Islet precursor cell (in vitro differentiated cells): ENCODE data around the gene ITGBL1.
"Not testable (repeated sequence)": the region's sequence is repeated elsewhere in the genome, so short reads cannot be mapped to it uniquely, and the experiment has no call there.

Source experiments
- DNase-seq: peaks from one replicate; pipeline ENCODE4 v3.0.0-alpha.2; 2018

The ITGBL1 gene

GRCh38 chr13:101514100-101514499 is 61.6 kb downstream of the ITGBL1 start:
- no peak for DNase-seq

DNA sequence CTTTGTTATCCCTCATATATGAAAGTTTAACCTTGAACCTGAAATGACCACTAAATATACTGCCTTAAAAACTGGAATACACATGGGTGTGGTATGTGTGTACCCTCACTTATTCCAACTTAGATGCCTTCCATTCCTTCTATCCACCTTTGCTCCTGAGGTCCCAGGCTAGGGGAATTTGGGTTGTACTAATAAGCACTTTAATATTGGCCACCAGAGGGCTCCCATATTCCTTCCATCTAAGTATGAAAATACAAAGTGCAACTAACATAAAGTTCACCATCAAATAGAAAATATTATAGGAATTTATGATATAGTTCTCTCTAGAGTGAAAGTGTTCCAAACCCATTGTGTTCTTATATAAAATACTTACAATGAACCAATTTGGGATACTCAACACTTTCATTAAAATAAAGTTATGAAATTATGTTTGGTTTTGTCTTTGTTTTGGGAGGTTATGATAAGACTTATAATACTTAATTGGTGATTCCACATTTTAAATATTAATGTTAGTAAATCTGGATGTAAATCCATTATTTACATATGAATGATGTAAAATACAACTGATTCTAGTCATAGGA is 62.3 kb downstream of the ITGBL1 start:
- DNase-seq: no peak

- no peak for DNase-seq
Observed at GRCh38 chr13:101515504-101515903, 63.0 kb downstream of the ITGBL1 start.

- no peak for DNase-seq
Observed at GRCh38 chr13:101516262-101516661, 63.8 kb downstream of the ITGBL1 start.

- DNase-seq: peak; percentile 61
Observed at GRCh38 chr13:101520672-101521071, 68.2 kb downstream of the ITGBL1 start.

- no peak for DNase-seq
Observed at GRCh38 chr13:101521371-101521770, 68.9 kb downstream of the ITGBL1 start.

- no peak for DNase-seq
Observed at GRCh38 chr13:101522607-101523006, 70.1 kb downstream of the ITGBL1 start.

- no peak for DNase-seq
Observed at GRCh38 chr13:101523154-101524131, 71.0 kb downstream of the ITGBL1 start.

DNA sequence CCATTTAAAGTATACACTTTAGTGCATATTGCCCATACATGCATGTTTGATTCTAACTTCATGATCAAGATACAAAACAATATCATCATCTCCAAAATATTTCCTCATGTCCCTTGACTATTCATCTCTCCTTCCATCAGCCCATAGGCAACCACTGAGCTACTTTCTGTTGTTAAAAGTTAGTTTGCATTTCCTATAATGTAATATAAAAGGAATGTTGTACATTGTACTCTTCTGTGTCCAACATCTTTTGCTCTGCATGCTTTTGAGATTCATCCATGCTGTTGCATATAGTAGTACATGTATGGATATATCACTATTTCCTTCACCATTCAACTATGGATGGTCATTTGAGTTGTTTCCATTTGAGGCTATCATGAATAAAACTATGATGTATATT is 74.7 kb downstream of the ITGBL1 start:
- no peak for DNase-seq

DNA sequence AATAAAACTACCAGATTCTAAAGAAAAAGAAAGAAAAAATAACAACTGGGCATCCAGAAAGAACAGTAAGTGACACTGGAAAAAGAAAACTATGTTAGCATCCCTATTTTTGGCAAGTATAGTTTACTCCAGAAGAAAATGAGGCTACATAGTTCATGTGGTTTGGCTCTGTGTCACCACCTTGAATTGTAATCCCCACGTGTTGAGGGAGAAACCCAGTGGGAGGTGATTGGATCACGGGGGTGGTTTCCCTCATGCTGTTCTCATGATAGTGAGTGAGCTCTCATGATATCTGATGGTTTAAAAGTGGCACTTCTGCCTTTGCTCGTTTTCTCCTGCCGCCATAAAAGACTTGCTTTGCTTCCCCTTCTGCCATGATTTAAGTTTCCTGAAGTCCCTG is 76.9 kb downstream of the ITGBL1 start:
- DNase-seq: no peak

DNA sequence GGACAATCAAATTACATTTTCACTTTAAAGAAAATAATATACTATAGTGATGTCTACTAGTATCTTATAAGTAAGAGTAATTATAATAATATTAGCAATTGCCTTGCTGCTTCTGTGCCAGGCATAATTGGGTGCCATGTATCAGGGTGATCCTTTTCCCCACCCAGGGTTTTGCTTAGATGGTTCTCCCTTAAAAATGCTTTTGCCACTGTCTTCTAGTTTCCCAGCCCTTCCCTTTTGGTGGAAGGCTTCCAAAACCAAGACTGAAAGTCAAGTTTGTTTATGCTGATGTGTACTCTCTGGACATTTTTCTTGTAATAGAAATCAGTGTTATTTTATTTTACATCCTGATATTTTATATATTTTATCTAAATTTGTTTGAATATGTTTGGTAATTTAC is 77.8 kb downstream of the ITGBL1 start:
- DNase-seq: no peak

DNA sequence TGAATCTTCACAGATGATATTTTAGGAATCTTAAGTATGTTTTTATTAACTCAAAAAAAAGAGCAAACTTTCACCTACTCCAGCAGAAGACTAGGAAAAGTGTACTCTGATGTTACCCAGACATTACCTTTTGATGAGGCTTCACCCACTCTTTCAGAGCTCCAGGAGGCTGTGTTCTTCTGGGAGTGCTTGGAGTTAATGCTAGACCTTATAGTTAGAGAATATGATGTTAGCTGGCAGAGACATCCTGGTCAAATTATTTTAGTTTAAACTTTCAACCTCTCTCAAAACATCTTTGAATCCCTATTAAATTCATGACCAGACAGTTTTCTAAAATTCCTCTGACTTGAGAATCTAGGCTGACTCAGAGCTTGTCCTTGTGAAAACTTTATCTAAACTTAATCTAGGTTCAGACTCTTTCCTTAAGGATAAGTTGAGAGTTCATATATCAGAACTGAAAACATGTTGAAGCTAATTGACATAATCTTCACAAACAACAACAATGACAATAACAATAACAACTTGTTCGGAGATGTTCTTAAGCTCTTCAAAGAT is 82.8 kb downstream of the ITGBL1 start:
- DNase-seq: no peak

DNA sequence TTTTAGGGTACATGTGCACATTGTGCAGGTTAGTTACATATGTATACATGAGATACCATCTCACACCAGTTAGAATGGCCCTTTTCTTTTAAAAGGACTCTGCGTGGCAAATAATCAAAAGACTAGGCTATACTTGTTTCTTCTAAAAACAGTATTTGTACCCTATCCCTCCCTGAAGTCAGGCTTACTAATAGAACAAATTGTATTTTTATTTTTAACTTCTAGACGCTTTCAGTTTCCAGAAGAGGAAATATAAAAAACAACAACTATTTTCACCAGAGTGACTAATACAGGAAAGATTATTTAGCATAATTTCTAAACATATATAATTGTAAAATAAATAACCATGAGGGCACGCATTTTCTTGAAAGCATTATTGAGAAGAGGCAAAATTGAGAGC is 83.6 kb downstream of the ITGBL1 start:
- DNase-seq: no peak

GRCh38 chr13:101544544-101544943 is 92.1 kb downstream of the ITGBL1 start:
- DNase-seq: not testable (repeated sequence)

DNA sequence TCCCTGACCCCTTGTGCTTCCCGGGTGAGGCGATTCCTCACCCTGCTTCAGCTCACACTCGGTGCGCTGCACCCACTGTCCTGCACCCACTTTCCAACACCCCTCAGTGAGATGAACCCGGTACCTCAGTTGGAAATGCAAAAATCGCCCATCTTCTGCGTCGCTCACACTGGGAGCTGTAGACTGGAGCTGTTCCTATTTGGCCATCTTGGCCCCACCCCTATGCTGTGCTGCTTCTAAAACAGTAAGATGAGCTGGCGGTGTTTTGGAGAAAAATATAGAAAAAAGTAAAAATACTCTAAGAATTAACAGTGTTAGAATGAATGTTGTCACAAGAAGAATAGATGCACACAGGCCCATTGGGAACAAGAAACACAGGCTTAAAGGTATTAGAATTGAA is 92.5 kb downstream of the ITGBL1 start:
- no peak for DNase-seq

GRCh38 chr13:101545521-101545920 is 93.0 kb downstream of the ITGBL1 start:
- no peak for DNase-seq

DNA sequence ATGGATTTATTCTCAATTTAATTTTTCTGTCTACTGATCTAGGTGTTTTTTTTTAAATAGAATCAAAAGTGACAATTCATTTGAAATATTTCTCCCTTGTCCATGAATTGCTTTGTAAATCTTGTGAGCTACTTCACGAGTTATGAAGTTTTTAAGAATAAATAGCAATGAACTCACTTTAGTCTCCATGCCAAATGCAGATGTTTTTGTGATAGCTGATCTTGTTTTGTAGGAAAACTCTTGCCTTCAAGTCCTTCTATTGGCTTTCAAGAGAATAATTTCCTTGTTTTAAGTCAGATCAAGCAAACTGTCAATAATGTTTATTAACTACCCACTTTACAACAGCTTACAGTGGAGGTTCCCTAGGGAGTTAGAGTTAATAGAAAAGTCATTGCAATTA is 99.8 kb downstream of the ITGBL1 start:
- no peak for DNase-seq

GRCh38 chr13:101552786-101553185 is 100.3 kb downstream of the ITGBL1 start:
- no peak for DNase-seq

DNA sequence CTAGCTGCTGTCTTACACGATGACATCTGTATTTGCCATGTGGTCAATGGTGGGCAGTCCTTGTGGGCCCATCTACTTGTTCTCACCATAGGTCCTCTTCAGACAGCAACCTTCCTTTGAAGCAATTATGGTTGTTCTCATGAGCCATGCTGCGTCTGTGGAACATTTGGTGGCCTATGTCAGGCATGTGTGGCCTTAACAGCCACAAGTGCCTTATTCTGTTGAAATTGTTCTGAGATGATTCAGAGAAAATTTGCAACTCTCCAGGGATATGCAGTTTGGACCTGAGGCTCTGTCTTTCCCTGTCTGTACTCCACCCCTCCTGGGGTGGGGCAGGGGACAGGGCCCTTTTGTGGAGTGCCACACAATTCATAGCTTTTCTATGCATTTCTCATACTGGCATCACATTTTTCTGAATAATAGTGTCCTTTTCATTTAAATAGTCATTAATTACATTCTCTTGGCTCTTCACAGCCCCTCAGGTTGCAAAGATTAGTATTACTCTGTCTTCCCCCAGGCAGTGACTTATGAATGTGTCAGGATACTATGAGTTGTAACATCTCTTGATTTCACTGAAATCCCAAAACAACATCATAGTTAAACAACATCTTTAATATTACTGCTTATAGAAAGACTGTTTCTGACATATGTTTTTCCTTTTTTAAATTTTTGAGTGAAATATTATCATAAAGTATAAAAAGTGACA is 102.1 kb downstream of the ITGBL1 start:
- no peak for DNase-seq

DNA sequence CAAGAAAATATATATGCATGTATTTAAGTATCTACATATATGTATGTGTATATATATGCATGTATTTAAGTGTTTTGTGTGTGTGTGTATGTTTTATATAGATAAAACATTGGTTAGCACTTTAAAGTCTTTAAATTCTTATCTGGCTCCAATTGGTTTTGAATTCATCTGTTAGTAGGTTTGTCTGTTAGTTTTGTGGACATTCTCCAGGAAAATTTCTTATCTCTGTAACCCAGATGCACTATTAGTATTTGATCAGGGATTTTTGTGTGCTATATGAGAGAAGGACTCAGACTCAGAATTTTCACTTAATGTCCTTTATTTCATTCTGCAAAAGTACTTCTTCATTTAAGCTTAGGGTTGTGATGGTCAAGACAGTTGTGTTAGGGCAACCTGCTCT is 103.1 kb downstream of the ITGBL1 start:
- no peak for DNase-seq

- DNase-seq: no peak
Observed at GRCh38 chr13:101556676-101557123, 104.2 kb downstream of the ITGBL1 start.

- DNase-seq: no peak
Observed at GRCh38 chr13:101565317-101565716, 112.8 kb downstream of the ITGBL1 start.

- no peak for DNase-seq
Observed at GRCh38 chr13:101567841-101568240, 115.4 kb downstream of the ITGBL1 start.
